HG02870 (cell line): ENCODE measurements around the gene ANKRD40CL.
A peak's percentile ranks its signal among the peaks of the same experiment; 100 is the strongest.

Experiments used
- ATAC-seq: cut with Tn5 transposase; IDR thresholded peaks from one replicate; pipeline ENCODE4 v1.9.1; 2021; ENCODE audit warnings: mild to moderate bottlenecking, moderate library complexity; ENCODE audit not compliant: unreplicated experiment

Gene ANKRD40CL

DNA sequence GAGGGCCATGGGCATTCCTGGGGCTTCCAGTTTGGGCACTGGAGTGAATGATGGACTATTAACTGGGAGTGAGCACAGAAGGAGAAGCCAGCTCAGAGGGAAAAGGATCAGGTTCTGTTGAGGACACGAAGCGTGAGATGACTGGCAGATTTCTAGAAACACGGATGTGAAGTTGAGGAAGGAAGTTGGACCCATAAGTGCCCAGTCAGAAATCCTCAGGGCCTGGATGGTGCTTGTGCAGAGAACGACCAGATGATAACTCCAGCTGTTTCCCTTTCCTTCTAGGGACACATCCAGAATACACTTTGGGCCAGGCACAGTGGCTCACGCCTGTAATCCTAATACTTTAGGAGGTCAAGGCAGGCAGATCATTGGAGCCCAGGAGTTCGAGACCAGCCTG, 23.3 kb upstream of the ANKRD40CL start:
- no peak for ATAC-seq

DNA sequence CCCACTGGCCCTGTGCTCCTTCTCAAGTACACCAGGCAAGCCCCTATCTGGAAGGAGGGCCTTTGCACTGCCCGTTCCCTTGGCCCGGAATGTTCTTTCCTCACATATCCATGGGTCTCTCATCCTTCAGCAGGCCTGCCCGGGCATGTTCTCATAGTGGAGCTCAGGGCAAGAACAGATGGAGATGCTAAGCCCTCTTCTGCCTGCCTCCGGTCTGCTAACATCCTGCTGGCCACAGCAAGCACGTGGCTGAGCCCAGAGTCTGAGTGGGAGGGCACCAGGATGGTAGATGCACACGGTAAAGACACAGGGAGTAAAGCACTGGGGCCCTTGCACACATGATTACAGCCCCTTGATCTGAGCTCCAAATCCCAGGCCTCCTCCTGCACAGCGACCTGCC, 19.8 kb upstream of the ANKRD40CL start:
- no peak for ATAC-seq

DNA sequence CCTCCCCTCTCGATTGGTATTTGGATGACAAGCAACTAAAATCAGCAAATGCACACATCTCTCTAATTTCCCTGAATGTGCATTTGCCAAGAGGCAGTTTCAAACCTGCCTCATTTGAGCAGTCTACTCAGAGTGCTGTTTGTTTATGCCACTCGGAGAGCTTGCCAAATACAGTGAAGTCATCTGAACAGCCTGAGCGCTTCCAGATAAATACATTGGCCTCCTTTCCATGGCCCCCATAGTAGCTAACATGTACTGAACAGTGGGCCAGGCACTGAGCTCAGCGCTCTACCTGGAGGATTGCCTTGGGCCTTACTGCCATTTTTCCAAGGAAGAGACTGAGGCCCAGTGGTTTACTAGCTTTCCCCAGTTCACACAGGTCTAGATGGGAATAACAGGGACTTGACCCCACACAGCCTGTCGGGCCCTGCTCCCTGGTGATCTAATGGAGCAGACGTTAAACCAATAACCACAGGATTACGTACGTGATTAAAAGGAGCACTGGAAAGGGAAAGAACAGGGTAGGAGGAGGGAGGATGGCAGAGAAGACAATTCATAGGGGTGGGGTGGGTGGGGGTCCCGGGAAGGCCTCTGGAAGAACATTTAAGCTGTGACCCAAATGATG, 18.7 kb upstream of the ANKRD40CL start:
- ATAC-seq: no peak

DNA sequence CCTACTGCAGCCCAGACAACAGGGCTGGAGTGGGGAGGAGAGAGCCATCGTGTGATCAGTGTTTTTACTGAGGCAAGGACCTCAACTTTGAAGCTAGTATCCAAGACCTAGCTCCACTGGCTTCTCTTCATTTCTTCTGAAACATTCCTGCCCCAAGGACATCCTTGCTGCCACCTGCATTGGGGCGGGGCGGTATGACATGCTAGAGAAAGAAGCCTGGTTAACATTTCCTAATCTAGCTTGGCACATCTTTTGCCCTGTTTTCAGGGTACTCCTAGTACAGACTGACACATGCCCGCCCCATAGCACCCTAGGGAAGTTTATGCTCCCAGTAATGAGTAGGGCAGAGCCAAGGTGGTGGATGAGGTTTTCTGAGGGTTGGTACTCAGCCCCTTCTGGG, 17.8 kb upstream of the ANKRD40CL start:
- no peak for ATAC-seq

DNA sequence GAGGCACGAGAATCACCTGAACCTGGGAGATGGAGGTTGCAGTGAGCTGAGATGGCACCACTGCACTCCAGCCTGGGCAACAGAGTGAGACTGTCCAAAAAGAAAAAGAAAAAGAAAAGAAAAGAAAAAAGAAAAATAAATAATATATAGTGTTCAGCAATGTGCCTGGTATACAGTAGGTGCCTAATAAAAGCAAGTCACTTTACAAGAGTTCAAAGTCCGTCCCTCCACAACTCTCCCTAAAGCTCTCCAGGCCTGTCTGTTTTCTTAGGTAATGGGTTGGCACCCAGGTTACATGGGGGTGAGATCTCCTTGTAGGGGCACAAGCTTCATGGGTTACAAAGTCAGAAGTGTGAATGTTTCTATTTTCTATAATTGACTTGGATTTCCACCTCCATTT, 16.6 kb upstream of the ANKRD40CL start:
- no peak for ATAC-seq

DNA sequence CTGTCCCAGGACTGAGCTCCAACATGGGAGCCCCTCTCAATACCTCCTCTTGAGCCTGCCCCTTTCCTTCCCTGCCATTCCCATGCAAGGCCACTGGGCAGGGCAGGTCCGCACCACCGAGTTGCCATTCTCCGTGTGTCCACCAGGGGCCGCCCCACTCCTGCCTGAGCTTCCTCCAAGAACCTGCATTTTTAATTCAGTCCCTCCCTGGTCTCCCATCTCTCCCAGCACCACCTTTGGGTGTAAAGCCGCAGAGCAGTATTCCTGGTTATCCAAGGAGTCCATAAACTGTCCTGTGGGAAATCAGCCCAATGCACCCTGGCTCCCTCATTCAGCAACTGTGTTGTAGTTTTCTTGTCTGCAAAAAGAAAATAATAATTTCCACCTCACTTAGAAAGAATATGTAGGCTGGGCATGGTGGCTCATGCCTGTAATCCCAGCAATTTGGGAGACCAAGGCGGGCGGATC, 15.9 kb upstream of the ANKRD40CL start:
- ATAC-seq: no peak

DNA sequence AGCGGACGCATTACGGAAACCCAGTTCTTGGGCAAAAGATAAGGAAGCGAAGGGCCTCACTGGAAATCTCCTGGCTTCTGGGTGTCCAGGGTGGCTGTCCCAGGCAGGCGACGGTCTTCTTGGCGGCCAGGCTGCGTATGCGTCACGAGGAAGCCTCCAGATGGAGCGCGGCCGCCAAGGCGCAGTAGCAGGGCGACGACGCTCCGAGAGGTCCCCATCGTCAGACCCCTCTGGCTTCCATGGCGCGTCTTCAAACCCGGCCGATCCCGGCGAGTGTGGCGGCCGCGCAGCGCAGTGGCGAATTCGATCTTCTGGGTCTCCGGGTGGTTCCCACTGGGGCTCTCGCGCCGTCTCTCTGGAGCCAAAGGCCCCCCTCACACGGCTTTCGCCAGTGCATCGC, 13.8 kb upstream of the ANKRD40CL start:
- no peak for ATAC-seq

DNA sequence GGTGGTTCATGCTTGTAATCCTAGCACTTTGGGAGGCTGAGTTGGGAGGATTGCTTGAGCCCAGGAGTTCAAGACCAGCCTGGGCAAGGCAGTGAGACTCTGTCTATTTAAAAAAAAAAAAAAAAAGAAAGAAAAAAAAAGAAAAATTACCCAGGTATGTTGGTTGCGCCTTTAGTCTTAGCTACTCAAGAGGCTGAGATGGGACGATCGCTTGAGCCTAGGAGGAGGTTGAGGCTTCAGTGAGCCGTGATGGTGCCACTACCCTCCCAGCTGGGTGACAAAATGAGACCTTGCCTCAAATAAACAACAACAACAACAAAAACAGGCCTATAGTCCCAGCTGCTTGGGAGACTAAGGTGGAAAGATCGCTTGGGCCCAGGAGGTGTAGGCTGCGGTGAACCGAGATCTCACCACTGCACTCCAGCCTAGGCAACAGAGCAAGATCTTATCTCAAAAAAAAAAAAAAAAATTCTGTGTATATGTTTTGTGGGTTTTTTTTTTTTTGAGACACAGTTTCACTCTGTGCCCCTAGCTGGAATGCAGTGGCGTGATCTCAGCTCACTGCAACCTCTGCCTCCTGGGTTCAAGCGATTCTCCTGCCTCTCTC, 12.5 kb upstream of the ANKRD40CL start:
- ATAC-seq: no peak

DNA sequence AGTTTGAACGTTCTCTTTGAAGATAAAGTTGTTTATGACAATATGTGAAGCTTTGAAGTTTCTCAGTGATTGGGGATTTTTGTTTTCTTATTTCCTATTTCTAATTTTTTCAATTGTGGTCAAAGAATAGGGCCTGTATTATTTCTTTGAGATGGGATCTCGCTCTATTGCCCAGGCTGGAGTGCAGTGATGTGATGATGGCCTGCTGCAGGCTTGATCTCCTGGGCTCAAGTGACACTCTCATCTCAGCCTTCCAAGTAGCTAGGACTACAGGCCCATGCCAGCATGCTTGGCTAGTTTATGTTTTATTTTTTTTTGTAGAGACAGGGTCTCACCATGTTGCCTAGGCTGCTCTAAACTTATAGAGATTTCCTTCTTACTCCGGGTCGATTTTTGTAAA, 11.7 kb upstream of the ANKRD40CL start:
- no peak for ATAC-seq

DNA sequence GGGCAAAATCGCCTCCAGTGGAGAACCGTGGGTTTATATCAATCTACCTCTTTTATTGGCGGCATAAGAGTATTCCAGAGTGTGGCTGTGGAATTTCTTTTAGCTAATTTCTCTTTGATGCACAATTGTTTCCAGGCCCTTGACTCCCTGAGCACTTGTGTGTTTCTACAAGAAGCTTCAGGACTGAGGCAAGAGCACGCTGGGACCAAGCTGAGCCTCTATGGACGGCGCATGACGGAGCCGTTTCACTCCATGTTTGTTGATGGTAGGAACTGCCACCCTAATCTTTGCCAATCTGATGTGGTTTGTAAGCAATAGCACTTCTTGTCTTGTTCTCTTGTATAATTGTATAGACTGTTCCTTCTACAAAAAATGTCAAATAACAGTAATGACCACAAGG, 11.2 kb upstream of the ANKRD40CL start:
- ATAC-seq: no peak

DNA sequence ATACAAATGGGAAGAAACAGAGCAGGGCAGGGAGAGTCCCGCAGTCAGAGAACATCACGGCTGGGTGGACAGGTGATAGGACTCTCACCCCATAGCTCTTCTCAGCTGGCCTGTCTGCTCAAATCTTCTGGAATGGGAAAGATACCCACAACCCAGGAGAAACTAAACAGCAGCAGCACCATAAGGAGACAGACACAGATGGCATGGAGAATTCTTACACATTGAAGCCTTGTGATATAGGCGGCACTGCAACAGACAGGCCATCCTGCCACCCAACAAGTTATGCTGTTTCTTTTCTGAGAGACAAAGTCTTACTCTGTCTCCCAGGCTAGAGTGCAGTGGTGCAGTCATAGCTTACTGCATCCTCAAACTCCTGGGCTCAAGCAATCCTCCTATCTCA, 8.6 kb upstream of the ANKRD40CL start:
- ATAC-seq: no peak

DNA sequence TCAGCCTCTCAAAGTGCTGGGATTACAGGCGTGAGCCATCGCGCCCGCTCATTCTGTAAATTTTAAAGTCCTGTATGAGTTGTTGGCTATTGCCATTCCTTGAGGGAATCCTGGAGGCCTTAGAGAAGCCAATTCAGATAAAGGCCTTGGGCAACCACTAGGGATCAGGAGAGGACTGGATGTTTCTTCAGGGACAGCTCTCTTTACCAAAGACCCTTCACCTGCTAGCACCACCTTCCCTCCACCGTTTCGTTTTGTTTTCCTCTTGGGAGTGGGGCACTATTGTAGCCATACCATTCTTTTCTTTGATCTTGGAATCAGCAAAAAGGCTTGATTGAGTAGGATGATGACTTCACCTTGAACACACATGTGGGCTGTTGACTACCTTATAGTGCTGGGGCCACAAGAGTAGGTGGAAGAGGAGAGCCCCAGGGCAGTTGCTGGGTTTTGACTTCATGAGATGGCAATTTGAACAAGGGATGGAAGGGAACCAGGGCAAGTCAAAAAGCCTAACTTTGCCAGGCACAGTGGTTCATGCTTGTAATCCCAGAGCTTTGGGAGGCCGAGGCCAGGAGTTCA, 7.0 kb upstream of the ANKRD40CL start:
- no peak for ATAC-seq

DNA sequence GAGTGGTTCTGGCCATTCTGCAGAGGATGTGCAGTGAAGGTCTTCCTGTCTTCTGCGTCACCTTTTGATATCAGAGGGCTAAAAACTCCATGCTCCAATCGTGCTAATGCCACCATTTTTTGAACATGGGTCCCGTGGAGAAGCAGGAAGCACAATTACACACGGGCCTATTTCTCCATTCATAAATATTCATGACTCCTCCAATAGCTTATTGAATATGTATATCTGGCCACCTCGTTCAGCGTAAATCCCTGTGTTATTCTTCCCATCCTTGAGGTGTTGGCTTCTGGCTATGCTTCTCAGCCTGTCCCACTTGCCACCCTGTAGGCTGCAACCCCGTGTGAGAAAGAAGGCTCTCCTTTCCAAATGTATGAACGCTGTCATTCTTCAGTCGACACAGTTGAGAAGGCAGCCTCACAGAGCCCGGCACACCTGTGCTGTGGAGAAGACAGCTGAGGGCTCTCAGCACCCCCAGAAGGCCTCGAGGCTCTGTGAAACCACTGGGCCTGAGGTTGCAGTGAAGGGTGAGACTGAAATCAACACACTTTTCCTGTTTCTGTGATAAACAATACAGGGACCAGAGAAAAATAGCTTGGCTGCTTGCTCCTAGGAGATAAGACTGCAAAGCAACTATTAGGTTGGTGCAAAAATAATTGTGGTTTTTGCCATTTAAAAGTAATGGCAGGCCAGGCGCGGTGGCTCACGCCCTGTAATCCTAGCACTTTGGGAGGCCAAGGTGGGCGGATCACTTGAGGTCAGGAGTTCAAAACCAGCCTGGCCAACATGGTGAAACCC, 4.9 kb upstream of the ANKRD40CL start:
- peak; percentile 70 for ATAC-seq

DNA sequence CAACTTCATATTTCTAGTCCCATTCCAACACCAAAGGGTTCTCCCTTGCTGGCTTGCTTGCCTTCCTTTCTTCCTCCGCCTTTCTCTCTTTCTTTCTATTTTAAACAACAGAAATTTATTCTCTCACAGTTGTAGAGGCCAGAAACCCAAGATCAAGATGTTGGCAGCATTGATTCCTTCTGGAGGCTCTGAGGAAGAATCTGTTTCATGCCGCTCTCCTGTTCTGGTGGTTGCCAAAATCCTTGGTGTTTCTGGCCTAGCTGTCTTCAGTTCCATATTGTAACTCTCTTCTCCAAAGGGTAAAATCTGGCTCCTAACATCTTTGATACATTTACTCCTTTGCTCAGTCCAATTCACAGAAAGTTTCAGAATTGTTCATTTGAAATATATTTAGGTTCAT, 3.0 kb upstream of the ANKRD40CL start:
- ATAC-seq: no peak

DNA sequence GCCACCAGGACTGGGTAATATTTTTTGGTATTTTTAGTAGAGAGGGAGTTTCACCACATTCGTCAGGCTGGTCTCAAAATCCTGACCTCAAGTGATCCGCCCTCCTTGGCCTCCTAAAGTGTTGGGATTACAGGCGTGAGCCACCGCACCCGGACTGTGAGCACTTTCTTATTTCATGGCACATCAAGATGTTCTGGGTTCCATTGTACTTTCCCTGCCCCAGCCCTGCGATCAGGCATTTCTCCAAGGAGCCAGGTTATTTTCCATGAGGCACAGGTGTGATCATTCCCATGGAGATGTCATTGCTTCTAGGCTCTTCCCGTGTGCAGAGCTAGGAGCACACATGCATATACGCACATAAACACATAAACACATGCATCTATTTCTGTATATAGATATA, 2.6 kb upstream of the ANKRD40CL start:
- no peak for ATAC-seq

DNA sequence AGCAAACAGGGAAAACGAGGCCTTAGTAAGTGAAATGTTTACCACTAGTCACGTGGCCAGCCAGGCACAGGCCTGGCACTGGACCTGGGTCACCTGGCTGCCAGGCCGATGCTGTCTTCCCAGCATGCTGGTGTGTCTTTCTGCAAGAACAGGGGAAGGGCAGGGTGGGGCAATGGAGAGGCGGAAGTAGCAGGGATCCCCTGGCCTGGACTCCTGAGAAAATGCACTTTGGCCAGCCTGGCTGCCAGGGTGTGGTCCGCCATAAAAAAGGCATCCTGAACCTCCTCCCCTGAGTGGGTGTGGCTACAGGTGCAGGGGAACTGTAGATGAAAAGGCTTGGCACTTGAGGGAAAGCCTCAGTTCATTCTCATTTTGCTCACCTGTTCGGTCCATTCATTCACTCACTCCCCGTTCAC, 1.0 kb upstream of the ANKRD40CL start:
- ATAC-seq: no peak

DNA sequence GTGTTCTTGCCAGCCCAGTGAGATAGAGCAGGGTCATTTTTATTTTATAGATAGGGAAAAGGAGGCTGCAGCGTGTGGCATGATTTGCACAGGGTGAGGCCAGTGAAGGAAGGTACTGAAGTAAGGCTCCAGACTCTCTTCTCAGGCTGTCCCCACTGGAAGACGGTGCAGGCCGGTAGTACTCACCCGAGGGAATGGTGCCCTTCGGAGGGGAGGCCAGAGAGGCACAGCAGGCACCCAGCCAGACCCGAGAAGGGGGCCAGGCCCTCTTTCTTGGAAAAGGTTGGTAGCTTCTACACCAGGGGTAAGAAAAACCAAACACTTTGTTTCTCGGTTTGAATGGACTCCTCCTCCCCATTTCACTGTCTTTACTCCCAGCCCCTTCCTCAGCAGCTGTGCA, 288 bp downstream of the ANKRD40CL start:
- no peak for ATAC-seq

DNA sequence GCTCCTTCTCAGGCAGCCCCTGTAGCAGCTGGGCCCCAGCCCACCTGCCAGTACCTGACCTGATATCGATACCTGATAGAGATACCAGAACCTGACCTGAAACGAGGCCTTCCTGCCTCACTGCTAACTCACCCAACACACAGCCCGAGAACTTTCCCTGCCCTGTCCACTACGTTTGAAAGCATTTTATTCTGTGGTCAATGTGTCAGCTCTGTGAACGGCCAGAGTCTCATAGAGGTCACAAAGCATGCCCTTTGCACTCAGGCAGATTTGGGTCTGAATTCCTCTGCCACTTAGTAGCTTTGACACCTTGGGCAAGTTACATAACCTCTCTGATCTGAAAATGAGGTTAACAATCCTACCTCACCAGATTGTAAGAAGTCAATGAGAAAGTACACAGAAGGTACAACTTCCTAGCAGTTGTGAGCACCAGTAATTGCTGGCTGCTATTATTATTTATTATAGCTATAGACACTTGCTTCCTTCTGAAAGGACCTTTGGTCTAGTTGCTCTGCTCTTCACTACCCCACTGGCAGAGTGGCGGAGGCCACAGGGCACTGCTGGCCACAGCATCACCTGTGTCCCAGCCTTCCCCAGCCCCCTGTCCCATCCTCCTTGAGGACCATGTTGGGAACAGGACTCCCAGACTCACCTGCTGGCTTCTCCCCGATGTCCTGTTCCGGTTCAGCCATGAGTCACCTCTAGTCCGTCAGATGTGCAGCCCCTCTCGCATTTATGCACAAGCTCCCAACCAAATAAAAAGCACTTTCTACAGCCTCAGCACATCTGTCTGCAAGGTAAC, 895 bp downstream of the ANKRD40CL start:
- ATAC-seq: no peak

DNA sequence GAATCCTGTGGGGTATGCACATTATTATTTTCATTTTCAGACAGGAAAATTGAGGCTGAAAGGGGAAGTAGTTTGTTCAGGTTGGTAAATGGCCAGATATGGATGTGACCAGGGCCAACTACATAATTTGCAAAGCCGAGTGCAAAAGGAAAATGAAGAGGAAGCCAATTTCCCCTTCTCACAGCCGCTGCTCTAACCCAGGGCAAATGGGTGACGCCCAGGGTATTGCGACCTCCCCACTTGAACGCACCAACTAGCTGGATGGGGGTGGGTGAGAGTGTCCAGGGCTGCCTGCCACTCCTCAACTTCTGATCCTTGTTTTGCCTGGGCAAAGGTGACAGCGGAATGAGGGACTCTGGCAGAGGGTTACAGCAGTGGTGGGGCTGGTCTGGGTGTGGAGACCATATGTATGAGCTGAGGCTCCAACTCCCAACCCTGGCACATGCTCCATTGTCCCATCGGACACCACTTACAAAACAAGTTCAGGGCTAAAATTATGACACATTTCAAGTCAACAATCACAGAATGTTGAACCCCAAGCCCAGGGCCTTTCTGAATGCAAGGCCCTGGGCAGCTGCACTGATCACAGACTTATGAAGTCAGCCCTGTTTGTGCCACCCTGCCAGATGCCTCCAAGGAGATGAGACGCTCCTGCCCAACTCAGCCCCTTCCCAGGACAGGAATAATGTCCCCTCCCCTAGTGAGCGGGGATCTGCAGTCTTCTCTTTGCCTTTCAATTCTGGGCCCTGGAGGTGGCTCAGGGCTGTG, 1.7 kb downstream of the ANKRD40CL start:
- peak; percentile 46 for ATAC-seq

DNA sequence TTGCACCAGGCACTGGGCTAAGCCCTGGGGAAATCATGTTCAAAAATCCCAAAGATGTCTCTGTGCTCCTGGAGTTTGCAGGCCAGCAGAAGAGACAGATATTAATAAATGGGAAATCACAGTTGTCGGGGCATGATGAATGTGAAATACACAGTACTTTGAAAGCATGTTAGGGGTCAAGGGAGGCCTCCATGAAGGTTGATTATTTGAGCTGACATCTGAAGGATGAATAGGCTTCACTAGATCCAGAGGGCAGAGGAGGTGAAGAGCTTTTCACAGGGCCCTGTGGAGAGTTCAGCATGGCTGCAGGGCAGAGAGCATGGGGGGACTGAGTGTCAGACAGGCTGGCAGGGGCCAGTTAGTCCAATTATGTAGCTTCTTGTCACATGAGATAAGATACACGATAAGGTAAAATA, 2.6 kb downstream of the ANKRD40CL start:
- ATAC-seq: no peak
